Effector memory CD8-positive, alpha-beta T cell (primary cell): Measurements from ENCODE around the gene RAB1A.

ENCODE experiments used
- ATAC-seq: fragments of 150-1000 bp; cut with Tn5 transposase; replicated peaks from 2 replicates; pipeline ENCODE4 v1.10.0; 2021; ENCODE audit warnings: mild to moderate bottlenecking, moderate library complexity
- DNase-seq, 3 experiments: peaks; one replicate each; pipeline ENCODE4 v3.0.0; 2021
- H3K27ac Mint-ChIP-seq, 2 donors: one replicate each; pipeline ENCODE4 v1.8.0; 2022; ENCODE audit warnings: mild to moderate bottlenecking in 2 of 2, mixed read lengths in 2 of 2, moderate library complexity in 2 of 2
- H3K27me3 Mint-ChIP-seq, 2 donors: one replicate each; pipeline ENCODE4 v1.8.0; 2022; ENCODE audit warnings: mixed read lengths in 2 of 2
- H3K36me3 Mint-ChIP-seq: one replicate; pipeline ENCODE4 v1.8.0; 2022; ENCODE audit warnings: mild to moderate bottlenecking, moderate library complexity, mixed read lengths; ENCODE audit not compliant: insufficient read depth
- H3K4me1 Mint-ChIP-seq, 2 donors: one replicate each; pipeline ENCODE4 v1.8.0; 2022; ENCODE audit warnings: low read depth in 2 of 2, mixed read lengths in 2 of 2
- H3K4me3 Mint-ChIP-seq, 2 donors: one replicate each; pipeline ENCODE4 v1.8.0; 2022; ENCODE audit warnings: mild to moderate bottlenecking in 2 of 2, mixed read lengths in 2 of 2, moderate library complexity in 2 of 2
- H3K9me3 Mint-ChIP-seq, 2 donors: one replicate each; pipeline ENCODE4 v1.8.0; 2022; ENCODE audit warnings: mixed read lengths in 2 of 2

The RAB1A gene

GRCh38 chr2:65072181-65072970 lies 57.5 kb downstream of the RAB1A start:
- no peak for ATAC-seq
- H3K36me3 Mint-ChIP-seq, result peaks cover 43% of the 10 kb centered on the region
- H3K4me3 Mint-ChIP-seq, result no peak overlapping the region
- H3K27ac Mint-ChIP-seq, result peak overlapping the region; percentile 81
- peaks cover 20 to 24% of the 10 kb centered on the region in 2 donors for H3K4me1 Mint-ChIP-seq
- H3K9me3 Mint-ChIP-seq, result no peaks in the 10 kb centered on the region
- no peak for DNase-seq
- H3K27me3 Mint-ChIP-seq, result no peaks in the 10 kb centered on the region

GRCh38 chr2:65071499-65072180 lies 58.3 kb downstream of the RAB1A start:
- H3K27ac Mint-ChIP-seq, result peak overlapping the region; percentile 68 to 81
- H3K9me3 Mint-ChIP-seq, result no peaks in the 10 kb centered on the region
- ATAC-seq (no peak), DNase-seq (no peak)
- peaks cover 40% of the 10 kb centered on the region for H3K36me3 Mint-ChIP-seq
- no peaks in the 10 kb centered on the region for H3K27me3 Mint-ChIP-seq
- peaks cover 20 to 24% of the 10 kb centered on the region in 2 donors for H3K4me1 Mint-ChIP-seq
- H3K4me3 Mint-ChIP-seq, result no peak overlapping the region

DNA sequence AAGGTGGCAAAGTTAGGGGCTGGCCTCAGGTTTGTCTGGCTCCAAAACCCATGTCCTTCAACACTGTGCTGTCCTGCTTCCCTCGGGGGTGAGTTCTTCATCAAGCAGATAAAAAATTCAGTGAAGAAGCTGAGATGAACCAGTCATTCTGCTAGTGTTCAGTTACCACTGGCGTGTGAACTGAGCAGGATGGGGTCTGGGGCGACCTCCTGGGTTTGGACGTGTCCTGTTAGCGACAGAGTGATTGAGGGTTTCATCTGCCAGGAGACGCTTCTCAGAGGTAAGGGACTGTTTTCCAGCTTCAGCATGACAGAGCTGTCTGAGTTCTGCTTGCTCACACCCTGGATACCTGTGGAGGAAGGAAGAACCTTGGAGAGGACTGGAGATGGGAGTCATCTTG lies 59.0 kb downstream of the RAB1A start:
- Mint-ChIP-seq H3K4me3 (no peak overlapping the region), H3K36me3 (peaks cover 42% of the 10 kb centered on the region), H3K27ac (peak overlapping the region; percentile 6 to 68), H3K4me1 (peaks cover 20 to 23% of the 10 kb centered on the region in 2 donors), H3K27me3 (no peaks in the 10 kb centered on the region), H3K9me3 (no peaks in the 10 kb centered on the region)
- DNase-seq (no peak), ATAC-seq (no peak)

- peaks cover 44% of the 10 kb centered on the region for H3K36me3 Mint-ChIP-seq
- H3K4me3 Mint-ChIP-seq, result no peak overlapping the region
- H3K4me1 Mint-ChIP-seq, result peaks cover 20 to 23% of the 10 kb centered on the region in 2 donors
- H3K9me3 Mint-ChIP-seq, result no peaks in the 10 kb centered on the region
- peak overlapping the region; percentile 6 to 68 for H3K27ac Mint-ChIP-seq
- ATAC-seq, result no peak
- no peak for DNase-seq
- H3K27me3 Mint-ChIP-seq, result no peaks in the 10 kb centered on the region
These were observed 59.6 kb downstream of the RAB1A start for GRCh38 chr2:65070172-65070830.

DNA sequence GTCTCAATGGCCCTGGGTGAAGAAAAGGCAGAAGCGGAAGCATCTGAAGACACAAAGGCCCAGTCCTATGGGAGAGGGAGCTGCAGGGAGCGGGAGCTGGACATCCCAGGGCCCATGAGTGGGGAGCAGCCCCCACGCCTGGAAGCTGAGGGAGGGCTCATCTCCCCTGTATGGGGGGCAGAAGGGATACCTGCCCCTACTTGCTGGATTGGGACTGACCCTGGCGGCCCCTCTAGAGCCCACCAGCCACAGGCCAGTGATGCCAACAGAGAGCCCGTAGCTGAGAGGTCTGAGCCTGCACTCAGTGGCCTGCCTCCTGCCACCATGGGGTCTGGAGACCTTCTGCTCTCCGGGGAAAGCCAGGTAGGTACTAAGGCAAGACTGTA lies 60.5 kb downstream of the RAB1A start:
- Mint-ChIP-seq H3K9me3 (no peaks in the 10 kb centered on the region), H3K4me1 (peaks cover 26 to 28% of the 10 kb centered on the region in 2 donors), H3K4me3 (no peak overlapping the region), H3K27ac (peak overlapping the region in 1 of 2 donors; percentile 68), H3K36me3 (peaks cover 44% of the 10 kb centered on the region), H3K27me3 (no peaks in the 10 kb centered on the region)
- ATAC-seq (no peak), DNase-seq (no peak)

- peaks cover 37% of the 10 kb centered on the region for H3K36me3 Mint-ChIP-seq
- H3K9me3 Mint-ChIP-seq, result no peaks in the 10 kb centered on the region
- peak overlapping the region; percentile 38 to 68 for H3K27ac Mint-ChIP-seq
- H3K4me3 Mint-ChIP-seq, result no peak overlapping the region
- no peak for DNase-seq
- peak; percentile 23 for ATAC-seq
- H3K27me3 Mint-ChIP-seq, result no peaks in the 10 kb centered on the region
- H3K4me1 Mint-ChIP-seq, result peaks cover 28 to 33% of the 10 kb centered on the region in 2 donors
These were observed 61.9 kb downstream of the RAB1A start for GRCh38 chr2:65067806-65068553.

DNA sequence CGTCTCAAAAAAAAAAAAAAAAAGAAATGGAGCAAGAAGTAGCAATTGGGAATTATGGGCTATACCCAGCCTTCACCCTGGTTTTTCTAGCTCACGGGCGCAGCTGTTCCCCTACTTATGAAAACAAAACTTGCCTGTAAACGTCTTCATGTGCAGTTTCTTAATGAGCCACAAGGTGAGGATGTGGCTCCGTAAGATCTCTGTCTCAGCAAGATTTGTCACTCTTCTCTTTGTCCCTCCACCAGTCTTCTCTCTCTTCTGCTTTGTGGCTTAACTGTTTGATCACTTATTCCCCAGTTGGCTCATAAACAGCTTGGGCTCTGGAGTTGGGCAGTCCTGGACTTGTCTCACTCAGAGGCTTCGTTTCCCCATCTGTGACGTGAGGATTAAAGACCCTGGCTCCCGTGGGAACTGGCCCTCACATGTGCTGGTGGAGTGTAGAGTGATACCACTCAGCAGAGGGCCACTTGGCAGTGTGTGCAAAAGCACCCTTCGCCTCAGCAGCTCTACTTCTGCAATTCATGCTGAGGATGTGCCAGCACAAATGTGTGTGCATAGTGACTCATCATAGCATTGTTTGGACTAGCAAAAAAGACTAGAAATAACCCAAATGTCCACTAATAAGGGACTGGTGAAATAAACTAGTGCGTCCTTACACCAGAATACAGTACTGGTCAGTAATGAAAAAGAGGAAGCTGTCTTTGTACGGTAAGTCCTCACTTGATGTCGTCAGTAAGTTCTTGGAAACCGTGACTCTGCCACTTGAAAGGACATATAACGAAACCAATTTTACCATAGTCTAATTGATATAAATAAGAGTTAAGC lies 65.0 kb downstream of the RAB1A start:
- Mint-ChIP-seq H3K27ac (peak overlapping the region in 1 of 2 donors; percentile 41), H3K27me3 (no peaks in the 10 kb centered on the region), H3K36me3 (peaks cover 23% of the 10 kb centered on the region), H3K9me3 (no peaks in the 10 kb centered on the region), H3K4me1 (peaks cover 22% of the 10 kb centered on the region in 2 donors), H3K4me3 (no peak overlapping the region)
- ATAC-seq (peak; percentile 82), DNase-seq (peak; percentile 32 to 51 (median 35))

DNA sequence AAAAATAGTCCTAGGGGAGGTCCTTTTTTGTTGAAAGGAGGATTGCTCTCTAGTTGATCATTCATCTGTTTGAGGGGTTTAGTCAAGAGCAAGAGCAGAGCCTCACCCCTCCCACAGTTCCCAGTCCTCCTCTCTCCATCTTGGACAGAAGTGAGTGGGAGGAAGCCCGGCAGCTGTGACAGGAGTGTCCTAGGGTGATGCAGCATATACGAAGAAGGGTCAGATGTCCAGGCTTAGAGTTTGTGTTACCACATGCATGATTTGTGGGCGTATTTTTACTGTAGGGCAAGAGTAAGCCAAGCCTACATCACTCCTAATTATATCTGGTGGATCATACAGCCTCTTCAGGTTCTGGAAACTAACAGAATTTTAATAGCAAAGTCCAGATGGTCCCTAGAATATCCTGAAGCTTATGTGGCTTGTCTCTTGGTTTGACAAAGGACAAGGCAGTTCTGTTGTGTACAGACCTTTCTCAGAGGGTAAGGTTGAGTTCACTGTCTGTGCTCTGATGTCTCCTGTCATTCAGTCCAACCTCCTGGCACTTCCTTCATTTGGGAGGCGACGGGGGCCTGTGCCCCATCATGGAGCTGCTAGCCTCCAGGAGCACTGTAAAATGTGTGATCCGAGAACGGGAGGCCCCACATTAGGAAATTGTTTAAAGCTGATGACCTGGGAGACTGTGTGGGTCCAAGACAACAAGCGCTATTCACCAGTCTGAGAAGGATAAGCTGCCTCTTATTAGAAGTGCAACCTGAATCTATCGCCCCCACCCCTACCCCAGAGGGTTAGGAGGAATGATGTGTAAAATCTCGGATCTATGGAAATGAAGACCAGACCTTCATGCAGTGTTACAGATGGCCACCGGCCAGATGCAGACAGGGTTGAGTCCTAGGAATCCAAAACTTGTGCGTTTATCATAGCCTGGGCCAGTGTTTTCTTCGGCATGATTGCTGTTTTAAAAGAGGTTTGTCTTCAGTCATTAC lies 66.8 kb downstream of the RAB1A start:
- Mint-ChIP-seq H3K27me3 (no peaks in the 10 kb centered on the region), H3K4me3 (no peak overlapping the region), H3K9me3 (no peaks in the 10 kb centered on the region), H3K36me3 (peaks cover 10% of the 10 kb centered on the region), H3K27ac (peak overlapping the region in 1 of 2 donors; percentile 23), H3K4me1 (peaks cover 21 to 27% of the 10 kb centered on the region in 2 donors)
- ATAC-seq (no peak), DNase-seq (no peak)

GRCh38 chr2:65061910-65062339 lies 68.0 kb downstream of the RAB1A start:
- no peak for ATAC-seq
- Mint-ChIP-seq H3K27me3 (no peaks in the 10 kb centered on the region), H3K4me1 (peaks cover 26 to 36% of the 10 kb centered on the region in 2 donors), H3K4me3 (no peak overlapping the region), H3K27ac (no peak overlapping the region), H3K36me3 (peaks cover 11% of the 10 kb centered on the region), H3K9me3 (no peaks in the 10 kb centered on the region)
- DNase-seq, result no peak

DNA sequence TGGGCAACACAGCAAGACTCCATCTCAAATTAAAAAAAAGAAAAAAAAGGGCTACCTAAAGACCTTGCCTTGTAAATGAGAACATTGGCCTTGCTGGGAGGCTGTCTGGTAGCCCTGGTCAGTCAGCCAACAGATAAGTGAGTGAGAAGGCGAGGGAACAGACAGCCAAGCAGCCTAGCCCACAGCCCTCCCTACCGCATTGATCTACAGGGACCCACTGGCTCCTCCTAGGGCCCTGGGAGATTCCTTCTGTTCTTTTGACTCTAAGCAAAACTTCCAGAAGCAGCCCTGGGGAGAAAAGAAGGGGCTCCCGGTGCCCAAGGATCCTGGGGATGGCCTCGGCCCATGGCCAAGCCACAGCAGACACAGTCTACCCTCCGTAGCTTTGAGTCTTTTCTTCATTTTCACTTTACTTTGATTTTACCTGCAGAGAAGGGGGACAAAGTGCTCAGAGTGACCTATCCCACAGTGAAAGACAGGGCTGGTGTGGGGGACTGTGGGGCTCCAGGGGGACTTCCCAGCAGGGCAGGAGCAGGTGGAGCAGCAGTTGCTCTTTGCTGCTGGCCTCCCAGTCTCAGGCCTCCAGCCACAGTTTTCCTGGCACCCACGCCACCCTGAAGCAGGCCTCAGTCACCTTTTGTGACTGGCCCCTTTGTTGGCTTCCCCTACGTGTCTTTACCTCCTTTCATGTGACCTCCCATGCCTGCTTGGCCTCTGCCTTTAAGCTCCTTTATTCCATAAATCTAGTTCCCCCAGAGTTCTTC lies 68.6 kb downstream of the RAB1A start:
- Mint-ChIP-seq H3K27ac (no peak overlapping the region), H3K4me1 (peaks cover 27 to 36% of the 10 kb centered on the region in 2 donors), H3K9me3 (no peaks in the 10 kb centered on the region), H3K27me3 (no peaks in the 10 kb centered on the region), H3K4me3 (no peak overlapping the region), H3K36me3 (peaks cover 11% of the 10 kb centered on the region)
- ATAC-seq (no peak), DNase-seq (no peak)

GRCh38 chr2:65059071-65059470 lies 70.8 kb downstream of the RAB1A start:
- DNase-seq, result no peak
- no peaks in the 10 kb centered on the region for H3K27me3 Mint-ChIP-seq
- peaks cover 30 to 34% of the 10 kb centered on the region in 2 donors for H3K4me1 Mint-ChIP-seq
- H3K36me3 Mint-ChIP-seq, result peaks cover 16% of the 10 kb centered on the region
- no peak overlapping the region for H3K4me3 Mint-ChIP-seq
- no peaks in the 10 kb centered on the region for H3K9me3 Mint-ChIP-seq
- no peak for ATAC-seq
- H3K27ac Mint-ChIP-seq, result no peak overlapping the region
